ENCODE data around the gene NR5A1.

The NR5A1 gene

GRCh38 chr9:124479947-124480620, 27.1 kb downstream of the NR5A1 start:
- no peak for DNase-seq

GRCh38 chr9:124479371-124479770, 27.8 kb downstream of the NR5A1 start:
- no peak for DNase-seq

- no peak for DNase-seq
These were observed 28.8 kb downstream of the NR5A1 start for GRCh38 chr9:124478354-124478753.

- DNase-seq = no peak
These were observed 29.4 kb downstream of the NR5A1 start for GRCh38 chr9:124477648-124478285.

GRCh38 chr9:124477211-124477647, 30.0 kb downstream of the NR5A1 start:
- no peak for DNase-seq

- DNase-seq = no peak
These were observed 31.1 kb downstream of the NR5A1 start for GRCh38 chr9:124475868-124476690.

- no peak for DNase-seq
These were observed 31.9 kb downstream of the NR5A1 start for GRCh38 chr9:124475158-124475867.

GRCh38 chr9:124474151-124474550, 33.0 kb downstream of the NR5A1 start:
- DNase-seq = no peak

- no peak for DNase-seq
These were observed 33.9 kb downstream of the NR5A1 start for GRCh38 chr9:124473310-124473709.

GRCh38 chr9:124472770-124473169, 34.4 kb downstream of the NR5A1 start:
- no peak for DNase-seq

- no peak for DNase-seq
These were observed 35.4 kb downstream of the NR5A1 start for GRCh38 chr9:124471761-124472160.

- DNase-seq = no peak
These were observed 36.5 kb downstream of the NR5A1 start for GRCh38 chr9:124470726-124471125.

- no peak for DNase-seq
These were observed 36.9 kb downstream of the NR5A1 start for GRCh38 chr9:124470306-124470705.

GRCh38 chr9:124469011-124469832, 38.0 kb downstream of the NR5A1 start:
- no peak for DNase-seq

- DNase-seq = no peak
These were observed 39.0 kb downstream of the NR5A1 start for GRCh38 chr9:124468061-124468740.

GRCh38 chr9:124467410-124468060, 39.7 kb downstream of the NR5A1 start:
- no peak for DNase-seq

- DNase-seq = no peak
These were observed 41.5 kb downstream of the NR5A1 start for GRCh38 chr9:124465736-124466135.

GRCh38 chr9:124462739-124463138, 44.5 kb downstream of the NR5A1 start:
- no peak for DNase-seq

GRCh38 chr9:124458441-124458840, 48.8 kb downstream of the NR5A1 start:
- no peak for DNase-seq

- no peak for DNase-seq
These were observed 49.2 kb downstream of the NR5A1 start for GRCh38 chr9:124457887-124458431.
